ENCODE data around the gene IRF4.

- no peak for TF ChIP-seq CTCF (IDR thresholded peaks at IDR 0.05 in 4 of 5, conservative IDR thresholded peaks at IDR 0.05 in 1 of 5)
- TF ChIP-seq POLR2A (IDR thresholded peaks at IDR 0.05) = no peak
Observed at GRCh38 chr6:439641-440167, 48.2 kb downstream of the IRF4 start.

All from gastrocnemius medialis (tissue), 4 donors.